Measurements from ENCODE around the gene MEGF8.

GRCh38 chr19:42311657-42312056 is 13.8 kb upstream of the MEGF8 start:
- TF ChIP-seq CTCF (IDR thresholded peaks at IDR 0.05; ENCODE audit: insufficient read depth, low read length) (no peak), POLR2AphosphoS5 (IDR thresholded peaks at IDR 0.05; ENCODE audit: low read depth) (no peak), SPI1 (IDR thresholded peaks at IDR 0.05; ENCODE audit: borderline replicate concordance, low read depth) (no peak), GABPA (IDR thresholded peaks at IDR 0.05; ENCODE audit: low read depth) (no peak)

All from HL-60 (cell line).